NOMO-1 treated with dmso at 0.1 percent for 144 hours (cell line): ENCODE results near the gene CAMK2B.

Source experiments
- DNase-seq: peaks from one replicate; lab custom pipeline; 2025; ENCODE audit not compliant: unreplicated experiment; lab: John Stamatoyannopoulos, UW

The CAMK2B gene

GRCh38 chr7:44330331-44330730 is 4.9 kb upstream of the CAMK2B start:
- no peak for DNase-seq

- no peak for DNase-seq
Observed at GRCh38 chr7:44329888-44330287, 4.5 kb upstream of the CAMK2B start.

- DNase-seq = no peak
Observed at GRCh38 chr7:44329081-44329480, 3.7 kb upstream of the CAMK2B start.

GRCh38 chr7:44327981-44328380 is 2.6 kb upstream of the CAMK2B start:
- no peak for DNase-seq

GRCh38 chr7:44326261-44327125 is 1.1 kb upstream of the CAMK2B start:
- no peak for DNase-seq

- DNase-seq = no peak
Observed at GRCh38 chr7:44325811-44326241, 432 bp upstream of the CAMK2B start.

- no peak for DNase-seq
Observed at GRCh38 chr7:44324481-44325200, 753 bp downstream of the CAMK2B start.

- DNase-seq = no peak
Observed at GRCh38 chr7:44324204-44324480, 1.3 kb downstream of the CAMK2B start.

GRCh38 chr7:44323381-44324203 is 1.8 kb downstream of the CAMK2B start:
- no peak for DNase-seq

GRCh38 chr7:44322631-44323363 is 2.6 kb downstream of the CAMK2B start:
- DNase-seq = no peak

- DNase-seq = no peak
Observed at GRCh38 chr7:44321796-44322195, 3.6 kb downstream of the CAMK2B start.

GRCh38 chr7:44320794-44321371 is 4.5 kb downstream of the CAMK2B start:
- no peak for DNase-seq

- DNase-seq = no peak
Observed at GRCh38 chr7:44320141-44320540, 5.3 kb downstream of the CAMK2B start.

- no peak for DNase-seq
Observed at GRCh38 chr7:44318332-44318731, 7.1 kb downstream of the CAMK2B start.

- no peak for DNase-seq
Observed at GRCh38 chr7:44315301-44315903, 10.0 kb downstream of the CAMK2B start.

- DNase-seq = no peak
Observed at GRCh38 chr7:44313621-44314031, 11.8 kb downstream of the CAMK2B start.

- no peak for DNase-seq
Observed at GRCh38 chr7:44313016-44313415, 12.4 kb downstream of the CAMK2B start.

- DNase-seq = no peak
Observed at GRCh38 chr7:44311561-44312495, 13.6 kb downstream of the CAMK2B start.

- DNase-seq = no peak
Observed at GRCh38 chr7:44310221-44310848, 15.1 kb downstream of the CAMK2B start.
